GM23338 (cell line): ENCODE measurements around the gene TFAP2E. TPM values are rescaled to one million over a fixed set of nuclear protein-coding genes. Genes with fewer than 3 reads are reported as not detected.

Experiments
- ETS1 ChIP-seq: IDR thresholded peaks from 2 replicates; pipeline ENCODE4 v1.6.1; 2016; ENCODE audit warnings: antibody characterized with exemption
- EZH2 ChIP-seq: fragments of 200-600 bp; sonication (generic); IDR thresholded peaks from one replicate; pipeline ENCODE4 v1.8.0; 2017; ENCODE audit warnings: antibody characterized with exemption, mild to moderate bottlenecking, low read depth; ENCODE audit not compliant: unreplicated experiment
- EZH2phosphoT487 ChIP-seq: fragments of 200-600 bp; sonication (generic); IDR thresholded peaks from one replicate; pipeline ENCODE4 v1.8.1; 2018; ENCODE audit warnings: antibody characterized with exemption; ENCODE audit not compliant: unreplicated experiment
- JUNB ChIP-seq: IDR thresholded peaks from one replicate; pipeline ENCODE4 v1.6.1; 2016; ENCODE audit warnings: antibody characterized with exemption; ENCODE audit not compliant: unreplicated experiment
- NANOG ChIP-seq: IDR thresholded peaks from 2 replicates; pipeline ENCODE4 v1.6.1; 2016; ENCODE audit warnings: antibody characterized with exemption, borderline replicate concordance
- REST ChIP-seq: IDR thresholded peaks from one replicate; pipeline ENCODE4 v1.6.1; 2018; ENCODE audit warnings: antibody characterized with exemption; ENCODE audit not compliant: unreplicated experiment
- STAT1 ChIP-seq: IDR thresholded peaks from one replicate; pipeline ENCODE4 v1.6.1; 2016; ENCODE audit warnings: antibody characterized with exemption; ENCODE audit not compliant: unreplicated experiment
- ZNF114 ChIP-seq: fragments of 250-450 bp; sonication (Bioruptor Pico); IDR thresholded peaks from 2 replicates; pipeline ENCODE4 v1.5.0; 2020; ENCODE audit warnings: mild to moderate bottlenecking, moderate library complexity
- ZNF331 ChIP-seq: fragments of 250-450 bp; sonication (Bioruptor Pico); IDR thresholded peaks from 2 replicates; pipeline ENCODE4 v1.5.0; 2020; ENCODE audit warnings: low read depth, mild to moderate bottlenecking, moderate library complexity
- ZNF462 ChIP-seq: fragments of 250-450 bp; sonication (Bioruptor Pico); IDR thresholded peaks from 2 replicates; pipeline ENCODE4 v1.5.0; 2020; ENCODE audit warnings: mild to moderate bottlenecking, moderate library complexity
- polyA plus RNA-seq: library from polyadenylated mRNA; unstranded; fragments of >200 nt; fragmentation: Nextera tagmentation; extraction: Ambion mirVana; gene quantifications from 2 replicates; pipeline ENCODE4 v1.2.1, GENCODE V29; 2016
- total RNA-seq: library from RNA; depleted of rRNA; stranded (reverse); fragments of >200 nt; shearing (Covaris generic); gene quantifications from 2 replicates; pipeline ENCODE4 v1.2.3, GENCODE V29; 2014

Gene TFAP2E
- total and polyA plus RNA-seq, 2 experiments from 2014 or later: 0.34 to 1.4 TPM

GRCh38 chr1:35564884-35565741 lies 8.0 kb upstream of the TFAP2E start (continued):
- TF ChIP-seq ZNF462 (CRISPR knock-in tag) (no peak), ETS1 (no peak), STAT1 (no peak), ZNF331 (CRISPR knock-in tag) (no peak), EZH2 (no peak), EZH2phosphoT487 (no peak), REST (no peak), JUNB (no peak), NANOG (no peak), ZNF114 (CRISPR knock-in tag) (no peak)
